ENCODE measurements around the gene PLVAP. TPM values are rescaled to one million over a fixed set of nuclear protein-coding genes. Genes with fewer than 3 reads are reported as not detected.

Gene PLVAP
- polyA plus RNA-seq, 2 of the 4 experiments (the other 2 are of a cell fraction): not detected

DNA sequence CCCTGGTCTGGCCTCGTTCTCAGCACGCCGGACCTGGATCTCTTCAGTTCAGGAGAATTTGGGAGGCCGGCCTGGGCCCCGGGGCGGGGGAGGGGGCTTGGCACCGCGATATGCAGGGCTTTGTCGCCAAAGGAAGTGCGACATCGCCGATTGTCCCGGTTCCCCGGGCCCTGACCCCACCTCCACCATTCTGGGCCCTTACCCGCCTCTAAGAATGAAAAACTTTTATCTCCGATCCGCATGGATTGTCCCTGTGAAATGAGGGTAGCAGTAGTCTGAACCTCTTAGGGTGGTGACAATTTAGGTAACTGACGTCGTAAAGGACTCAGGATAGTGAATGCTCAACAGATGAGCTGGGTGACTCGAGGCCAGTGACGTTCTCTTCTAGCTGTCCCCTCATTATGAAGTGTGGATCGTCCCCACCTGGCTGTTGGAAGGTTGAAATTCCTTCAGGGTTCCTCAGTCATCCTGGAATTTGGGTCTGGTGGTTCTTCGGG lies 67.1 kb downstream of the PLVAP start:
- FAIRE-seq: no peak

GRCh38 chr19:17309198-17309964 lies 67.8 kb downstream of the PLVAP start, which contains the start of gene DDA1:
Gene DDA1, plus strand, starts transcription at chr19:17309563. Its CDS starts 92 bp downstream, at chr19:17309655.
- no peaks in the 10 kb centered on the region for H3K9me3 ChIP-seq
- H3K27ac ChIP-seq: peak within 1 kb of the TSS; percentile 85 to 94
- ChIA-PET CTCF (interaction anchor here (1.3 to 8.7 kb wide), 3 partner anchors 16 to 112 kb away, joined by 3 to 98 read pairs (median 9); no protein-coding TSS in a partner anchor), POLR2A (interaction anchor here (0.7 to 1.0 kb wide), 6 partner anchors 8 to 63 kb away, joined by 3 to 6 read pairs (median 4); partner anchors contain the start of genes ANO8 and NR2F6)
- FAIRE-seq: peak; percentile 98
- H3K4me3 ChIP-seq: peak within 1 kb of the TSS; percentile 65
- ATAC-seq: peak; percentile 70 to 84
- peak; percentile 95 to 99 for DNase-seq (ENCODE audit: low read depth in 1 of 2, low spot score in 1 of 2)
- peaks cover 39% of the 10 kb centered on the region for H3K4me1 ChIP-seq
- under 1% methylated on average over 26 of the region's 46 CpGs for WGBS (ENCODE audit: missing lambda C conversion rate)
- H3K4me2 ChIP-seq: peak within 1 kb of the TSS; percentile 97
- TF ChIP-seq, protein P1, sequence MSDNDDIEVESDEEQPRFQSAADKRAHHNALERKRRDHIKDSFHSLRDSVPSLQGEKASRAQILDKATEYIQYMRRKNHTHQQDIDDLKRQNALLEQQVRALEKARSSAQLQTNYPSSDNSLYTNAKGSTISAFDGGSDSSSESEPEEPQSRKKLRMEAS (IDR thresholded peaks at IDR 0.05): 0 out of 2 replicates have a peak, but pooled peaks have one; percentile 20
- TF ChIP-seq KDM5A (IDR thresholded peaks at IDR 0.05) (peak; percentile 58; the same call in 1 of the 2 replicates), PBX3 (IDR thresholded peaks at IDR 0.05) (peak; percentile 85), POLR2AphosphoS2 (conservative IDR thresholded peaks at IDR 0.05; ENCODE audit: low read length) (no peak), SREBF2 (IDR thresholded peaks at IDR 0.05) (no peak), POLR2A (IDR thresholded peaks at IDR 0.05; ENCODE audit: low read length) (peak; percentile 31; the same call in 1 of the 2 replicates), JUN (IDR thresholded peaks at IDR 0.05) (peak in 1 of 2 experiments; percentile 58; a peak in 2 of 5 replicates)

More for the DNA sequence above, 67.1 kb downstream of the PLVAP start:
- peak overlapping the region; percentile 97 for H3K4me2 ChIP-seq
- TF ChIP-seq, protein P1 (IDR thresholded peaks at IDR 0.05): no peak
- 0 out of 5 replicates have a peak, but pooled peaks of 1 of the 2 experiments have one; percentile 3 for TF ChIP-seq JUN (IDR thresholded peaks at IDR 0.05)
- peaks cover 33% of the 10 kb centered on the region for H3K4me1 ChIP-seq
- WGBS (ENCODE audit: missing lambda C conversion rate): 3% methylated on average over 14 of the region's 23 CpGs
- ChIA-PET POLR2A (no interaction called here), CTCF (interaction anchor here (2.9 to 8.7 kb wide), 2 partner anchors 17 to 23 kb away, joined by 9 to 98 read pairs; no protein-coding TSS in a partner anchor)
- DNase-seq (ENCODE audit: low read depth in 1 of 2, low spot score in 1 of 2) (no peak), ATAC-seq (no peak)
- H3K9me3 ChIP-seq: no peaks in the 10 kb centered on the region
- peak overlapping the region; percentile 85 to 94 for H3K27ac ChIP-seq
- H3K4me3 ChIP-seq: peak overlapping the region; percentile 65

- 76% methylated on average over 8 of the region's 8 CpGs for WGBS (ENCODE audit: missing lambda C conversion rate)
- DNase-seq (ENCODE audit: low read depth in 1 of 2, low spot score in 1 of 2) (no peak), FAIRE-seq (no peak), ATAC-seq (no peak)
- H3K27ac ChIP-seq: no peak overlapping the region
- ChIA-PET POLR2A (no interaction called here), CTCF (interaction anchor here (8.7 kb wide), 1 partner anchor 14 kb away, joined by 98 read pairs; no protein-coding TSS in a partner anchor)
- no peak for TF ChIP-seq KDM1A (IDR thresholded peaks at IDR 0.05; ENCODE audit: low read depth)
- TF ChIP-seq MAZ (IDR thresholded peaks at IDR 0.05; ENCODE audit: borderline replicate concordance, low read depth, low read length): no peak
- TF ChIP-seq, protein P2, sequence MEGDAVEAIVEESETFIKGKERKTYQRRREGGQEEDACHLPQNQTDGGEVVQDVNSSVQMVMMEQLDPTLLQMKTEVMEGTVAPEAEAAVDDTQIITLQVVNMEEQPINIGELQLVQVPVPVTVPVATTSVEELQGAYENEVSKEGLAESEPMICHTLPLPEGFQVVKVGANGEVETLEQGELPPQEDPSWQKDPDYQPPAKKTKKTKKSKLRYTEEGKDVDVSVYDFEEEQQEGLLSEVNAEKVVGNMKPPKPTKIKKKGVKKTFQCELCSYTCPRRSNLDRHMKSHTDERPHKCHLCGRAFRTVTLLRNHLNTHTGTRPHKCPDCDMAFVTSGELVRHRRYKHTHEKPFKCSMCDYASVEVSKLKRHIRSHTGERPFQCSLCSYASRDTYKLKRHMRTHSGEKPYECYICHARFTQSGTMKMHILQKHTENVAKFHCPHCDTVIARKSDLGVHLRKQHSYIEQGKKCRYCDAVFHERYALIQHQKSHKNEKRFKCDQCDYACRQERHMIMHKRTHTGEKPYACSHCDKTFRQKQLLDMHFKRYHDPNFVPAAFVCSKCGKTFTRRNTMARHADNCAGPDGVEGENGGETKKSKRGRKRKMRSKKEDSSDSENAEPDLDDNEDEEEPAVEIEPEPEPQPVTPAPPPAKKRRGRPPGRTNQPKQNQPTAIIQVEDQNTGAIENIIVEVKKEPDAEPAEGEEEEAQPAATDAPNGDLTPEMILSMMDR (IDR thresholded peaks at IDR 0.05): no peak
- no peak for TF ChIP-seq SMC3 (IDR thresholded peaks at IDR 0.05)
- TF ChIP-seq, protein P3, sequence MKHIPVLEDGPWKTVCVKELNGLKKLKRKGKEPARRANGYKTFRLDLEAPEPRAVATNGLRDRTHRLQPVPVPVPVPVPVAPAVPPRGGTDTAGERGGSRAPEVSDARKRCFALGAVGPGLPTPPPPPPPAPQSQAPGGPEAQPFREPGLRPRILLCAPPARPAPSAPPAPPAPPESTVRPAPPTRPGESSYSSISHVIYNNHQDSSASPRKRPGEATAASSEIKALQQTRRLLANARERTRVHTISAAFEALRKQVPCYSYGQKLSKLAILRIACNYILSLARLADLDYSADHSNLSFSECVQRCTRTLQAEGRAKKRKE (CRISPR knock-in tag; IDR thresholded peaks at IDR 0.05; ENCODE audit: low read depth): no peak
- no peak for TF ChIP-seq ZNF302 (CRISPR knock-in tag; IDR thresholded peaks at IDR 0.05)
- TF ChIP-seq KDM5A (IDR thresholded peaks at IDR 0.05): no peak
- TF ChIP-seq RNF2 (IDR thresholded peaks at IDR 0.05; ENCODE audit: borderline replicate concordance, low read depth): no peak
- TF ChIP-seq ZSCAN20 (CRISPR knock-in tag; IDR thresholded peaks at IDR 0.05): no peak
- TF ChIP-seq CEBPB (IDR thresholded peaks at IDR 0.05): no peak
- no peak for TF ChIP-seq E2F6 (IDR thresholded peaks at IDR 0.05; ENCODE audit: borderline replicate concordance, low read depth)
- no peak for TF ChIP-seq PHF8 (IDR thresholded peaks at IDR 0.05; ENCODE audit: borderline replicate concordance, low read depth)
- peaks cover 47% of the 10 kb centered on the region for H3K4me1 ChIP-seq
- no peaks in the 10 kb centered on the region for H3K9me3 ChIP-seq
- no peak overlapping the region for H3K4me3 ChIP-seq
- no peak overlapping the region for H3K4me2 ChIP-seq
These were observed 69.2 kb downstream of the PLVAP start for GRCh38 chr19:17307876-17308377.
